ENCODE data around the gene MINAR1.

MINAR1 gene

DNA sequence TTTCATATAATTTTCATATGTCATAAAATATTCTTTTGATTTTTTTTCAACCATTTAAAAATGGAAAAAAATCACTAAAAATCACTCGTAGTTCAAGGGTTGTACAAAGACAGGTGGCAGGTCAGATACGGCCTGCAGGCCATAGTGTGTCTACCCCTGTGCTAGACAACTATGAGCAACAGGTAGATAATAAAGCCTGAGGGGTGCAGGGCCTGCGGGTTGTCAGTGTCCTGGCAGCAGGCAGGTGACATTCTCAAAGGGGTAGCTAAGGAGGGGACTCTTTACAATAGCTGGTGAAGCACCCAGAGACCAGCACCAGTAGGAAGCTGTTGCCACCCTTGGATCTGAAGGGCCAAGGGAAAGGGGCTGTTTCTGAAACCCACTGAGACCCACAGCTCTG is 34.4 kb downstream of the MINAR1 start:
- no peak for DNase-seq

- no peak for DNase-seq
Measured at GRCh38 chr15:79467865-79468586, 35.9 kb downstream of the MINAR1 start.

- DNase-seq, result no peak
Measured at GRCh38 chr15:79472446-79472845, 40.3 kb downstream of the MINAR1 start.

- DNase-seq, result no peak
Measured at GRCh38 chr15:79474252-79474651, 42.1 kb downstream of the MINAR1 start.

DNA sequence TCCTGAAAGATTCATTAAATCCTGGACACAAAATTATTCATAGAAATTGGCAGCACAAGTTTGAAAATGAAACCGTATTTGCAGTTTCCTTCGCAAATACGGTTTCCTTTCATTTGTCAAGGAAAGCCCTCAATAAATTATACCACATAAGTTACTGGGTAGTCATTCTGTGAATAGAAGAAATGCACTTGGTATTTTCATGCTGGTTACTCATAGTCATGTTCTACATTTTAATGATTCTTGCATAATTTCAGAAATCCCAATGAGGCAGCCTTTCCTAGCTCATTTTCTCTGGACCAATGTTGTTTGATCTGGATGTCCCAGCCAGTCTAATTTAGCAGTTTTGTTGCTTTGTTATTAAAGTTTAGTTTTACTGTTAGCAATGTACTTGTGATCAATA is 43.2 kb downstream of the MINAR1 start:
- DNase-seq, result no peak

- DNase-seq, result no peak
Measured at GRCh38 chr15:79478108-79478507, 46.0 kb downstream of the MINAR1 start.

- DNase-seq, result no peak
Measured at GRCh38 chr15:79479616-79480015, 47.5 kb downstream of the MINAR1 start.

- no peak for DNase-seq
Measured at GRCh38 chr15:79481793-79482192, 49.7 kb downstream of the MINAR1 start.

All from right kidney (tissue), 1 donor.